GM12873 (cell line): ENCODE data around the gene ADK.

Source experiments
- TF ChIP-seq, protein P1 (sequence below): IDR thresholded peaks from 2 replicates; pipeline ENCODE4 v1.5.1; 2012; ENCODE audit warnings: low read depth, mild to moderate bottlenecking, moderate library complexity, low read length, control low read depth; ENCODE audit not compliant: insufficient read depth; ENCODE audit errors: missing control alignments

Gene ADK

GRCh38 chr10:74276416-74276815, 125.4 kb downstream of the ADK start:
- TF ChIP-seq, protein P1, sequence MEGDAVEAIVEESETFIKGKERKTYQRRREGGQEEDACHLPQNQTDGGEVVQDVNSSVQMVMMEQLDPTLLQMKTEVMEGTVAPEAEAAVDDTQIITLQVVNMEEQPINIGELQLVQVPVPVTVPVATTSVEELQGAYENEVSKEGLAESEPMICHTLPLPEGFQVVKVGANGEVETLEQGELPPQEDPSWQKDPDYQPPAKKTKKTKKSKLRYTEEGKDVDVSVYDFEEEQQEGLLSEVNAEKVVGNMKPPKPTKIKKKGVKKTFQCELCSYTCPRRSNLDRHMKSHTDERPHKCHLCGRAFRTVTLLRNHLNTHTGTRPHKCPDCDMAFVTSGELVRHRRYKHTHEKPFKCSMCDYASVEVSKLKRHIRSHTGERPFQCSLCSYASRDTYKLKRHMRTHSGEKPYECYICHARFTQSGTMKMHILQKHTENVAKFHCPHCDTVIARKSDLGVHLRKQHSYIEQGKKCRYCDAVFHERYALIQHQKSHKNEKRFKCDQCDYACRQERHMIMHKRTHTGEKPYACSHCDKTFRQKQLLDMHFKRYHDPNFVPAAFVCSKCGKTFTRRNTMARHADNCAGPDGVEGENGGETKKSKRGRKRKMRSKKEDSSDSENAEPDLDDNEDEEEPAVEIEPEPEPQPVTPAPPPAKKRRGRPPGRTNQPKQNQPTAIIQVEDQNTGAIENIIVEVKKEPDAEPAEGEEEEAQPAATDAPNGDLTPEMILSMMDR, result no peak

- TF ChIP-seq, protein P1, result no peak
These were observed 131.3 kb downstream of the ADK start for GRCh38 chr10:74282151-74282847.

- TF ChIP-seq, protein P1, result no peak
These were observed 131.8 kb downstream of the ADK start for GRCh38 chr10:74282848-74283210.

GRCh38 chr10:74289188-74289587, 138.2 kb downstream of the ADK start:
- TF ChIP-seq, protein P1, result no peak

DNA sequence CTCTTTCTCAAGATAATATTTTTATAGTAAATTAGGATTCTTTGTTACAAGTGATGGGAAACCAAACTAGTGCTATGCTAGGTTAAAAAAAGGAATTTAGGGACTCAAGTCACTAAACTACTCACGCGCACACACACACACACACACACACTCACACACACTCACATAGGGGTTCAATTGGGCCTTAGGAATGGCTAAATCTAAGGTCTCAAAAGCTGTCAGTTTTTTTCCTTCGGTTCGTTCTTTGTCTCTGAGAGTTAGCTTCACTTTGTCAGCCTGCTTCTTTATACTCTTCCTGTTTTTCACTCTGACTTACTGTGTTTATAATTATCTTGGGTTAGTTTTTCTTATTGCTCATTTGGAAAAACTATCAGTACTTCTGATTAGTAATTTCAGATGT, 138.9 kb downstream of the ADK start:
- TF ChIP-seq, protein P1, result no peak

- TF ChIP-seq, protein P1, result no peak
These were observed 139.7 kb downstream of the ADK start for GRCh38 chr10:74290708-74291107.

GRCh38 chr10:74292871-74293427, 141.9 kb downstream of the ADK start:
- TF ChIP-seq, protein P1, result no peak
